Mesenchymal stem cell (in vitro differentiated cells and primary cell): ENCODE measurements around the gene LIN7B.

Experiments used
- DNase-seq: peaks from one replicate; pipeline ENCODE4 v3.0.0-alpha.2; 2013
- H2AFZ ChIP-seq: one replicate; pipeline ENCODE4 v1.6.1; 2013; ENCODE audit warnings: low read depth, mild to moderate bottlenecking, control low read depth, inconsistent platforms, low read length, moderate library complexity
- H2AK5ac ChIP-seq: 2 replicates; pipeline ENCODE4 v1.6.1; 2013; ENCODE audit warnings: low read length, moderate library complexity, mild to moderate bottlenecking, inconsistent platforms; ENCODE audit not compliant: severe bottlenecking
- H2BK120ac ChIP-seq: one replicate; pipeline ENCODE4 v1.6.1; 2013; ENCODE audit warnings: low read depth, mild to moderate bottlenecking, inconsistent platforms, low read length, moderate library complexity
- H2BK12ac ChIP-seq, 2 experiments: one replicate each; pipeline ENCODE4 v1.6.1; 2013; ENCODE audit warnings: inconsistent platforms in 2 of 2, low read length in 2 of 2, mild to moderate bottlenecking in 2 of 2, moderate library complexity in 2 of 2, control low read depth in 1 of 2
- H2BK15ac ChIP-seq: one replicate; pipeline ENCODE4 v1.6.1; 2013; ENCODE audit warnings: mild to moderate bottlenecking, low read depth, inconsistent platforms; ENCODE audit not compliant: poor library complexity, severe bottlenecking
- H2BK5ac ChIP-seq: 2 replicates; pipeline ENCODE4 v1.6.1; 2013; ENCODE audit warnings: low read depth, mild to moderate bottlenecking, low read length, control low read depth, inconsistent platforms; ENCODE audit not compliant: poor library complexity, severe bottlenecking
- H3K14ac ChIP-seq, 2 experiments: one replicate each; pipeline ENCODE4 v1.6.1; 2013; ENCODE audit warnings: inconsistent platforms in 2 of 2, low read length in 2 of 2, control low read depth in 1 of 2, mild to moderate bottlenecking in 1 of 2, moderate library complexity in 1 of 2
- H3K18ac ChIP-seq, 2 experiments: one replicate each; pipeline ENCODE4 v1.6.1; 2013; ENCODE audit warnings: inconsistent platforms in 2 of 2, low read length in 2 of 2, control low read depth in 1 of 2, low read depth in 1 of 2, mild to moderate bottlenecking in 1 of 2
- H3K23ac ChIP-seq, 2 experiments: one replicate each; pipeline ENCODE4 v1.6.1; 2013; ENCODE audit warnings: inconsistent platforms in 2 of 2, low read length in 2 of 2, mild to moderate bottlenecking in 2 of 2, moderate library complexity in 2 of 2, control low read depth in 1 of 2
- H3K27ac ChIP-seq: 2 replicates; pipeline ENCODE4 v1.5.1; 2013; ENCODE audit warnings: mild to moderate bottlenecking, moderate library complexity, low read length, control low read depth, inconsistent platforms; ENCODE audit not compliant: poor library complexity, severe bottlenecking
- H3K27me3 ChIP-seq, 2 experiments: 2 replicates each; pipeline versions ENCODE4 v1.6.1 to v1.7.0; 2013; ENCODE audit warnings: low read length in 2 of 2, mild to moderate bottlenecking in 2 of 2, moderate library complexity in 2 of 2, control low read depth in 1 of 2, inconsistent platforms in 1 of 2; ENCODE audit not compliant: control insufficient read depth in 1 of 2, insufficient read depth in 1 of 2
- H3K36me3 ChIP-seq, 2 experiments: 2 replicates each; pipeline versions ENCODE4 v1.6.1 to v1.7.0; 2013; ENCODE audit warnings: low read length in 2 of 2, control low read depth in 1 of 2, inconsistent platforms in 1 of 2, low read depth in 1 of 2, mild to moderate bottlenecking in 1 of 2; ENCODE audit not compliant: insufficient read depth in 2 of 2, control insufficient read depth in 1 of 2
- H3K4ac ChIP-seq, 2 experiments: one replicate each; pipeline ENCODE4 v1.6.1; 2013; ENCODE audit warnings: inconsistent platforms in 2 of 2, low read length in 2 of 2, mild to moderate bottlenecking in 2 of 2, moderate library complexity in 2 of 2, control low read depth in 1 of 2, low read depth in 1 of 2
- H3K4me1 ChIP-seq: 2 replicates; pipeline ENCODE4 v1.6.1; 2013; ENCODE audit warnings: low read depth, low read length, control low read depth; ENCODE audit not compliant: control insufficient read depth, insufficient read depth
- H3K4me2 ChIP-seq: 2 replicates; pipeline ENCODE4 v1.6.1; 2013; ENCODE audit warnings: low read length, mild to moderate bottlenecking, inconsistent platforms; ENCODE audit not compliant: poor library complexity, severe bottlenecking
- H3K4me3 ChIP-seq, 2 experiments: 2 replicates each; pipeline versions ENCODE4 v1.5.1 to v1.7.0; 2013; ENCODE audit warnings: low read length in 2 of 2, mild to moderate bottlenecking in 2 of 2, control low read depth in 1 of 2, low read depth in 1 of 2; ENCODE audit not compliant: insufficient read depth in 1 of 2
- H3K79me1 ChIP-seq: replicated peaks from 2 replicates; pipeline ENCODE4 v1.6.1; 2013; ENCODE audit warnings: mild to moderate bottlenecking, control low read depth, low read length, inconsistent platforms; ENCODE audit not compliant: poor library complexity, severe bottlenecking
- H3K9ac ChIP-seq: 2 replicates; pipeline ENCODE4 v1.7.0; 2013; ENCODE audit warnings: mild to moderate bottlenecking, low read length, moderate library complexity
- H3K9me3 ChIP-seq: 2 replicates; pipeline ENCODE4 v1.7.0; 2013; ENCODE audit warnings: mild to moderate bottlenecking, low read length; ENCODE audit not compliant: control insufficient read depth
- H4K8ac ChIP-seq: one replicate; pipeline ENCODE4 v1.6.1; 2013; ENCODE audit warnings: inconsistent platforms, mild to moderate bottlenecking, low read length, moderate library complexity
- H4K91ac ChIP-seq: one replicate; pipeline ENCODE4 v1.6.1; 2013; ENCODE audit warnings: mild to moderate bottlenecking, low read length, inconsistent platforms
- whole genome bisulfite sequencing: methylation state at CpG from one replicate; pipeline ENCODE4 v1.1.7; 2013; ENCODE audit warnings: mixed read lengths; 5-methylcytosine and 5-hydroxymethylcytosine counted together

Gene LIN7B

GRCh38 chr19:49114630-49115363 is 627 bp downstream of the LIN7B start:
- no peak overlapping the region for H2AK5ac ChIP-seq
- H3K4me2 ChIP-seq, result peak overlapping the region; percentile 94
- H3K18ac ChIP-seq, result peak overlapping the region; percentile 63 to 93
- peaks cover 2 to 9% of the 10 kb centered on the region in 2 experiments for H3K36me3 ChIP-seq
- peaks cover 5% of the 10 kb centered on the region for H3K79me1 ChIP-seq
- H3K9me3 ChIP-seq, result no peaks in the 10 kb centered on the region
- H3K4me3 ChIP-seq, result peak overlapping the region; percentile 84 to 85
- H3K4ac ChIP-seq, result peak overlapping the region; percentile 24 to 80
- H3K27me3 ChIP-seq, result no peaks in the 10 kb centered on the region
- no peak overlapping the region for H4K91ac ChIP-seq
- H3K4me1 ChIP-seq, result peaks cover 25% of the 10 kb centered on the region
- peak; percentile 58 for DNase-seq
- no peak overlapping the region for H4K8ac ChIP-seq
- H2BK15ac ChIP-seq, result peak overlapping the region; percentile 97
- peak overlapping the region in 1 of 2 experiments; percentile 81 for H2BK12ac ChIP-seq
- H2AFZ ChIP-seq, result peak overlapping the region; percentile 90
- no peak overlapping the region for H3K27ac ChIP-seq
- peak overlapping the region in 1 of 2 experiments; percentile 46 for H3K23ac ChIP-seq
- H3K14ac ChIP-seq, result peak overlapping the region in 1 of 2 experiments; percentile 96
- peak overlapping the region; percentile 80 for H3K9ac ChIP-seq
- H2BK5ac ChIP-seq, result no peak overlapping the region
- H2BK120ac ChIP-seq, result peak overlapping the region; percentile 30
- WGBS, result 11% methylated on average over 54 of the region's 68 CpGs

GRCh38 chr19:49116544-49116943 is 2.4 kb downstream of the LIN7B start:
- Histone ChIP-seq H4K91ac (no peak overlapping the region), H3K4me3 (no peak overlapping the region), H3K4me2 (no peak overlapping the region), H3K36me3 (peaks cover 0 to 6% of the 10 kb centered on the region in 2 experiments), H3K4ac (no peak overlapping the region), H3K9ac (no peak overlapping the region), H3K14ac (no peak overlapping the region), H3K18ac (no peak overlapping the region), H2BK15ac (no peak overlapping the region), H4K8ac (no peak overlapping the region), H2AFZ (no peak overlapping the region), H3K23ac (no peak overlapping the region), H2BK5ac (no peak overlapping the region), H3K79me1 (peaks cover 3% of the 10 kb centered on the region), H3K9me3 (no peaks in the 10 kb centered on the region), H3K4me1 (peaks cover 32% of the 10 kb centered on the region), H2AK5ac (no peak overlapping the region), H3K27me3 (peaks cover 11% of the 10 kb centered on the region in 2 experiments), H2BK120ac (no peak overlapping the region), H2BK12ac (peak overlapping the region in 1 of 2 experiments; percentile 22), H3K27ac (no peak overlapping the region)
- DNase-seq, result no peak
- 87% methylated on average over 1 of the region's 1 CpG for WGBS

GRCh38 chr19:49117677-49118564 is 3.8 kb downstream of the LIN7B start:
- WGBS, result 85% methylated on average over 24 of the region's 26 CpGs
- H2BK120ac ChIP-seq, result no peak overlapping the region
- peaks cover 1% of the 10 kb centered on the region for H3K79me1 ChIP-seq
- peak overlapping the region in 1 of 2 experiments; percentile 88 for H3K18ac ChIP-seq
- no peak overlapping the region for H2AK5ac ChIP-seq
- H3K27ac ChIP-seq, result peak overlapping the region; percentile 44
- H3K9me3 ChIP-seq, result no peaks in the 10 kb centered on the region
- H3K23ac ChIP-seq, result no peak overlapping the region
- peaks cover 0 to 6% of the 10 kb centered on the region in 2 experiments for H3K36me3 ChIP-seq
- no peak overlapping the region for H2BK15ac ChIP-seq
- H3K4me2 ChIP-seq, result peak overlapping the region; percentile 85
- H3K4me1 ChIP-seq, result peaks cover 32% of the 10 kb centered on the region
- H2AFZ ChIP-seq, result peak overlapping the region; percentile 97
- H3K4me3 ChIP-seq, result peak overlapping the region; percentile 71 to 84
- H2BK5ac ChIP-seq, result no peak overlapping the region
- H3K9ac ChIP-seq, result peak overlapping the region; percentile 90
- H3K27me3 ChIP-seq, result peaks cover 11 to 14% of the 10 kb centered on the region in 2 experiments
- H2BK12ac ChIP-seq, result peak overlapping the region in 1 of 2 experiments; percentile 93
- no peak overlapping the region for H3K4ac ChIP-seq
- no peak overlapping the region for H3K14ac ChIP-seq
- peak overlapping the region; percentile 14 for H4K8ac ChIP-seq
- peak overlapping the region; percentile 37 for H4K91ac ChIP-seq
- DNase-seq, result no peak
